ENCODE measurements around the gene CX3CR1.
"Not testable (repeated sequence)": the region's sequence is repeated elsewhere in the genome, so short reads cannot be mapped to it uniquely, and the experiment has no call there.

Gene CX3CR1

DNA sequence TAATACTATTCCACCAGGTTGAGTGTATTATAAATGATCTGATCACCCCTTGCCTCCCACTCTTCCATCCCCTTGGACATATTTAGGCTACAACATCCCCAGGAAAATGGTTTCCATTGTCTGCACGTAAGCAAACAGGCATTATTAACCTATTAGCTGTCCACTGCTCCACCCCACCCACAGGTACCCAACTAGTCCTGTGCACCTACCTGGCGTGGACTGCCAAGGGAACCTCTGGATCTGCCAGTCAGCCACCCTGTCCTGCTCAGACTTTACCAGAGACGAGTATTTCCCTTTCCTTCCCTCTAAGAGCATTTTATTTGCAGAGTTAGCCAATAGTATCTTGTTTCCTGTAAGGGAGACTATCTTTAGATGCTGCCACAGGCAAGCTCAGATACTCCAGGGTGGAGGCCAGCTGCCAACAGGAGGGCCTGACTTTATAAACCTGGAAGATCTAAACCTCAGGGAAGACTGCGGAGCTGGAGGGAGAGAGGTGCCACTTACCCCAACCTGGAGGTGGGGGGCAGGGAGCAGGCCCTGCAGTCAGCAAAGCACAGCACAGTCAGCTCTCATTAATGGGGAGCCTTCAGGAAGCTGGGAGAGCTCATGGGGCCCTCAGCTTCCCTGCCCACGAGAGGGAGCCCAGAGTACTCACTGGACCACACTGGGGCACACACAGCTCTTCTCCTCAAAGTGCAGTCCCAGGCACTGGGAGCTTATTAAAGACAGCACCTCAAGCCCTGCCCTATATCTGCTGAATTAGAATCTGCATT is at the start of gene CX3CR1:
Gene CX3CR1, minus strand, starts transcription at position 292 of the 773 bp plus-strand sequence. CDS start 13,527 bp downstream, outside the sequence.
- DNase-seq = no peak

GRCh38 chr3:39329493-39329892 is 49.7 kb upstream of the CX3CR1 start, which contains the start of gene CCR8:
CCR8 (plus strand) TSS chr3:39329709; CDS start chr3:39332332, 2,623 bp downstream.
- no peak for DNase-seq

- no peak for DNase-seq
These were observed 48.0 kb upstream of the CX3CR1 start for GRCh38 chr3:39327746-39328349.

DNA sequence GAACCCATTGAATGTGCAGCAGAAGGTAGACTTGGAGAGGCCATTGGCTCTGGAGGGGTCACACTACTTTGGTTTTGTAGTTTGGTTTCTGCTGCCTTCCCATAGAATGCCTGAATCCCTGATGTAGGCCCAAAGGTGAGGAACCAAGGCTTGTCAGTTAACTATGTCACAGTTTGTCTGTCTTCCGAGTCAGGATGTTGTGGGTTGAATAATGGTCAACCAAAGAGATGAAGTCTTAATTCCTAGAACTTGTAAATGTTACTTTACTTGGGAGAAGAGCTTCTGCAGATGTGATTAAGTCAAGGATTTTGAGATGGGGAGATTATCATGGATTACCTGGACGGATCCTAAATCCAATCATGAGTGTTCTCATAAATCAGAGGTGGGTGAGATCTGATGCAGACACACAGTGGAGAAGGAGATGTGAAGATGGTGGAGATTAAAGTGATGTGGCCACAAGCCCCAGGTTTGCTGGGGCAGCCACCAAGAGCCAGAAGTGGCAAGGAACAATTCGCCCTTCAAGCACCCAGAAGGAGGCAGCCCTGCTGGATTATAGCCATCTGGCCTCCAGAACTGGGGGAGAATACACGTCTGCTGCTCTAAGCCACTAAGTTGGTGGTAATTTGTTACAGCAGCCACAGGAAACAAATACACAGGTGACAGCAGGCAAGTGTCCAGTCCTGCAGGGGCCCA is 47.4 kb upstream of the CX3CR1 start:
- no peak for DNase-seq

DNA sequence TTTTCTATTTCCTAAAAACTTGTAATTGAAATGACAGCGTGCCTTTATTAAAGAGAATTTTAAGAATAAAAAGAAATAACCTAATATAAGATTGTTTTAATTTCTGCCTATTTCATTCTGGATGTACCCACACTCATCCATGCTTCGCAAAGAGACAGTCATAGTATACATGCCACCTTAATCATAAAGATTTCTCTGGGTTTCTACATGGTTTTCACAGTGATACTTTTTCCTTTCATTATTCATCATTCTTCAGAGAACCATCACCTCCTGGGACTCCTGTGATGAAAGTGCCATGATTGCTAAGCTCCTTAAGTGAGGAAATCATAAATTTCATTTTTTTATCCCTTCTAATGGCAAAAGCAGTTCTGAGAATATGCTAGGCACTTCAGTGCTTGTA is 45.4 kb upstream of the CX3CR1 start:
- DNase-seq = no peak

GRCh38 chr3:39323494-39323893 is 43.7 kb upstream of the CX3CR1 start:
- DNase-seq = no peak

GRCh38 chr3:39322936-39323335 is 43.1 kb upstream of the CX3CR1 start:
- DNase-seq = no peak

GRCh38 chr3:39322209-39322715 is 42.4 kb upstream of the CX3CR1 start:
- not testable (repeated sequence) for DNase-seq

GRCh38 chr3:39321574-39321983 is 41.7 kb upstream of the CX3CR1 start:
- DNase-seq = not testable (repeated sequence)

GRCh38 chr3:39319249-39319648 is 39.4 kb upstream of the CX3CR1 start:
- no peak for DNase-seq

DNA sequence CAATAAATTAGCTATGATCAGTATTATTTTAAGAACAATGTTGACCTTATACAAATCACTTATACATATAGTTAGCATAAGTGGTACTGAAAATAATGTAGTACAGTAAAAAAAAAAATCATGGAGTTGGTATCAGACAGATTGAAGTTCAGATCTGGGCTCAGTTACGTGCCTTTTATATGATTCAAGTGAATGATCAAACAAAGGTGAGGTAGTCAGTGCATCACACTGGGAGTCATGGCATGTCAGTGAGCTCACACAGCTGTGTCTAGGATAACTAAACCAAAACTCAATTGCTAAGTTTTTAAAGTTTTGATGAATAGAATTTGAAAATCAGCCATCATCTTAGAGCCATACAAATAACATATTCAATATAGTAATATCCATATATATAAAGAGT is 38.5 kb upstream of the CX3CR1 start:
- DNase-seq = no peak

DNA sequence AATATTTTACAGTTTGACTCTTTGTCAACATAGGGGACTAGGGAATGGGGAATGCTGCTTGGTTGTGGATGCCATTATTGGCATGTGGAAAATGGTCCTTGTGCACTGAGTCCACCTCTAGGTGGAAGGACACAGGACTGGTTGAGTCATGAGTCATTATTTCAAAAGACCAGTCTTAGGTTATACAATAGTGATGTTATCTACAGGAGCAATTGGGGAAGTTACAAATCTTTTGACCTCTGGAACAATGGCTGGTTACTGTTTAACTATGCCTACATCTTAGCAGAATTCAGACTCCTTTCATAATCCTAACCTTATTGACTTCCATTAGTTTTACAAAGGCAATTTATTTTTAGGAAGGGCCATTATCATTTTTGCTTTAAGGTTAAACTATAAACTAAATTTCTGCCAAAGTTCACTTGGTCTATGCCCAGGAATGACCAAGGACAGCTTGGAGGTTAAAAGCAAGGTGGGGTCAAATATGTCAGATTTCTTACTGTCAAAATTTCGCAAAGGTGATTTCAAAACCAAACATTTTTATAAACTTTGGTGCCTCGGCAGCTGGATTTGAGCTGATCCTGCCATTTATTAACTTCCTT is 37.8 kb upstream of the CX3CR1 start:
- no peak for DNase-seq

- DNase-seq = no peak
These were observed 35.6 kb upstream of the CX3CR1 start for GRCh38 chr3:39315420-39315819.

DNA sequence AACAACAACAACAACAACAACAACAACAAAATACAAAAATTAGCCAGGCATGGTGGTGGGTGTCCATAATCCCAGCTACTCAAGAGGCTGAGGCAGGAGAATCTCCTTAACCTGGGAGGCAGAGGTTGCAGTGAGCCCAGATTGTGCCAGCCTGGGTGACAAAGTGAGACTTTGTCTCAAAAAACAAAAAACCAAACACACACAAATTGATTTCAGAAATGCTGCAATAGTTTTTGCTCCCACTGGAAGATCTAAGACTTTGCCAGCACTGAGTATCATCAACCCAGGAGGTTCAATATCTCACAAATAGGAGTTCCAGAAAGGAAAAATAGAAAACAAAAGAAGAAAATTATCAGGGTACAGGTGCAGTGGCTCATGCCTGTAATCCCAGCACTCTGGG is 33.5 kb upstream of the CX3CR1 start:
- DNase-seq = no peak

DNA sequence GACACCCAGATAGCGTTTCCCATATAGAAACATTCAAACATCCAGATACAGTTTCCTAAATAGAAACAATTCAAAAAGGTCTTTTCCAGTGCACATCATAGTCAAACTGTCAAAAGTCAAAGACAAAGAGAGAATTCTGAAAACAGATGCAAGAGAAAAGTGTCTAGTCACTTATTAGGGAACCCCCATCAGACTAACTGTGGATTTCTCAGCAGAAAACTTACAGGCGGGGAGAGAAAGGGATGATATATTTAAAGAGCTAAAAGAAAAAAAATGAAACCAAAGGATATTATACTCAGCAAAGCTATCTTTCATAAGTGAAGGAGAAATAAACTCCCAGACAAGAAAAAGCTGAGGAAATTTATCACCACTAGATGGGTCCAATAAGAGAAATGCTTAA is 22.3 kb upstream of the CX3CR1 start:
- no peak for DNase-seq

- DNase-seq = no peak
These were observed 19.4 kb upstream of the CX3CR1 start for GRCh38 chr3:39299279-39299678.

- DNase-seq = no peak
These were observed 16.6 kb upstream of the CX3CR1 start for GRCh38 chr3:39296197-39297077.

GRCh38 chr3:39295184-39295775 is 15.4 kb upstream of the CX3CR1 start:
- no peak for DNase-seq

GRCh38 chr3:39294446-39295183 is 14.8 kb upstream of the CX3CR1 start:
- no peak for DNase-seq

DNA sequence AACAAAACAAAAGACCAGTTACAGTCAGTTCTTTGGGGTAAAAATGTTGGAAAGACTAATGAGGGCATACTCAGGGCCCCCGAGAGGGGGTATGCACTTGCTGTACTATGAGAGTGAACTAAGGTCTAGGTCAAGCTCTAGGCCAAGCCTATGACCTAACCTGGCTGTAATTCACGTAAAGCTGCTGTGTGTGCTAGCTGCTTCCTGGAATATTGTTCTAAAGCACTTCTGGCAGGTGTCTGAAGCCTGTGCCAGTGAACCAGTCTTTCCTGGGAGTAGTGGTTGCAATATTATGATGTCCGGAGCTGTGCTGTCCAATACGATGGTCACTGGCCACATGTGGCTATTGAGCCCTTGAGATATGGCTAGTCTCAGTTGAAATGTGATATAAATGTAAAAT is 13.1 kb upstream of the CX3CR1 start:
- DNase-seq = no peak

DNA sequence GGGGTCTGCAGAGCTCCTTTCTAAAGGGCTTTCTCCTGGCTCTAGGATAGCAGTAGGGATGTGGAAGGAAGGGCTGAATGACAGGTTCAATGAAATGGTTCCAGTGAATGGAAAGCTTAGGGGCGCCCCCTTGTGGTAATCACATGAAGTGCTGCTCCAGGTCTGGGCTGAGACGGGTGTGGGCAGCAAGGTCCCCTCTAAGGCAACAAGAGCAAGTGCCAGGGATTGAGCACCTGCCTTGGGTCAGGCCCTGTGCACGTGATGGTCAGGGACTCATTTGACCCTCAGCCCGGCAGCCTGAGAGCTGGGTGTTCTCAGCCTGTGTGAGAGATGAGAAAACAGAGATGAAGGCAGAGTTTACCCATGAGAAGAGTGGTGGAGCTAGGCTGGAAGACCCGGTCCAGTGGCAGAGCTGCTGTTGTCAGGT is 12.1 kb upstream of the CX3CR1 start:
- DNase-seq = peak; percentile 33

Data from NCI-H1092 treated with DMSO at 0.1 percent for 48 hours (cell line).